Activated CD8-positive, alpha-beta T cell treated with anti-CD3 and anti-CD28 coated beads for 36 hours (primary cell): Measurements from ENCODE around the gene IFITM5. TPM values are rescaled to one million over a fixed set of nuclear protein-coding genes. Genes with fewer than 3 reads are reported as not detected.
"Not testable (repeated sequence)": the region's sequence is repeated elsewhere in the genome, so short reads cannot be mapped to it uniquely, and the experiment has no call there.

Experiments
- ATAC-seq: fragments of 200-7000 bp; cut with Tn5 transposase; one replicate; pipeline ENCODE4 v1.10.0; 2021; ENCODE audit warnings: mild to moderate bottlenecking, moderate library complexity
- CTCF ChIA-PET: fragments of 350-600 bp; sonication (Branson Sonifier 250); formaldehyde crosslinking; loops from one replicate; lab custom pipeline; 2021; ENCODE audit warnings: antibody characterized with exemption; lab: Charles Lee
- POLR2A ChIA-PET: fragments of 350-600 bp; sonication (Branson Sonifier 250); formaldehyde crosslinking; loops from one replicate; lab custom pipeline; 2021; ENCODE audit warnings: antibody characterized with exemption; lab: Charles Lee
- DNase-seq: peaks from one replicate; pipeline ENCODE4 v3.0.0-alpha.2; 2020
- H3K27ac Mint-ChIP-seq: one replicate; pipeline ENCODE4 v1.8.0; 2021; ENCODE audit warnings: mild to moderate bottlenecking, mixed read lengths
- H3K27me3 Mint-ChIP-seq: one replicate; pipeline ENCODE4 v1.8.0; 2021; ENCODE audit warnings: mixed read lengths
- H3K36me3 Mint-ChIP-seq: one replicate; pipeline ENCODE4 v1.8.0; 2021; ENCODE audit warnings: low read depth, mixed read lengths
- H3K4me1 Mint-ChIP-seq: one replicate; pipeline ENCODE4 v1.8.0; 2021; ENCODE audit warnings: low read depth, mixed read lengths
- H3K4me3 Mint-ChIP-seq: one replicate; pipeline ENCODE4 v1.8.0; 2021; ENCODE audit warnings: mild to moderate bottlenecking, moderate library complexity, mixed read lengths
- H3K9me3 Mint-ChIP-seq: one replicate; pipeline ENCODE4 v1.8.0; 2021; ENCODE audit warnings: mixed read lengths
- CTCF ChIP-seq: fragments of 200-600 bp; IDR thresholded peaks from one replicate; pipeline ENCODE4 v1.8.0; 2022; ENCODE audit warnings: antibody characterized with exemption, mild to moderate bottlenecking
- intact Hi-C: fragments of 100-400 bp; cut with micrococcal nuclease; formaldehyde crosslinking; loops from one replicate; pipeline ENCODE4 v1.10.0; 2022
- total RNA-seq, 2 experiments: library from RNA; stranded (reverse); gene quantifications; one replicate each; pipeline ENCODE4 v1.2.3, GENCODE V29; 2021

IFITM5 gene
- total RNA-seq, 2 experiments from 2014 or later, result not detected

- TF ChIP-seq CTCF, result no peak
- no peaks in the 10 kb centered on the region for H3K27me3 Mint-ChIP-seq
- CTCF ChIA-PET, result interaction anchor here (1.0 to 2.8 kb wide), 2 partner anchors 17 to 23 kb away, joined by 4 to 15 read pairs; no protein-coding TSS in a partner anchor
- DNase-seq (peak; percentile 41), ATAC-seq (no peak)
- H3K4me1 Mint-ChIP-seq, result peaks cover 65% of the 10 kb centered on the region
- peak overlapping the region; percentile 28 for H3K4me3 Mint-ChIP-seq
- H3K27ac Mint-ChIP-seq, result peak overlapping the region; percentile 68
- POLR2A ChIA-PET, result interaction anchor here (1.0 to 4.0 kb wide), 5 partner anchors 9 to 48 kb away, joined by 3 to 23 read pairs (median 4); partner anchors contain the start of gene PGGHG
- intact Hi-C loops, result no loop called here
- H3K9me3 Mint-ChIP-seq, result peaks cover 3% of the 10 kb centered on the region
- peaks cover 3% of the 10 kb centered on the region for H3K36me3 Mint-ChIP-seq
Measured at GRCh38 chr11:331358-332060, 32.2 kb upstream of the IFITM5 start.

- no peak for ATAC-seq
- no peak for TF ChIP-seq CTCF
- peaks cover 65% of the 10 kb centered on the region for H3K4me1 Mint-ChIP-seq
- ChIA-PET CTCF (interaction anchor here (0.9 to 2.8 kb wide), 8 partner anchors 9 to 58 kb away, joined by 3 to 15 read pairs (median 4); no protein-coding TSS in a partner anchor), POLR2A (interaction anchor here (1.0 to 5.8 kb wide), 9 partner anchors 9 to 47 kb away, joined by 3 to 30 read pairs (median 8); partner anchors contain the start of genes IFITM3 and PGGHG)
- intact Hi-C loops, result no loop called here
- peak overlapping the region; percentile 28 for H3K4me3 Mint-ChIP-seq
- H3K27ac Mint-ChIP-seq, result peak overlapping the region; percentile 68
- no peaks in the 10 kb centered on the region for H3K27me3 Mint-ChIP-seq
- peaks cover 3% of the 10 kb centered on the region for H3K9me3 Mint-ChIP-seq
- DNase-seq, result peak; percentile 75
- H3K36me3 Mint-ChIP-seq, result peaks cover 3% of the 10 kb centered on the region
Measured at GRCh38 chr11:330694-331357, 31.5 kb upstream of the IFITM5 start.

GRCh38 chr11:330307-330693 lies 31.0 kb upstream of the IFITM5 start:
- ATAC-seq, result no peak
- H3K4me1 Mint-ChIP-seq, result peaks cover 63% of the 10 kb centered on the region
- intact Hi-C loops, result no loop called here

GRCh38 chr11:329886-330253 lies 30.5 kb upstream of the IFITM5 start:
- CTCF ChIA-PET, result interaction anchor here (0.9 to 2.8 kb wide), 8 partner anchors 10 to 57 kb away, joined by 3 to 15 read pairs (median 5); no protein-coding TSS in a partner anchor
- H3K36me3 Mint-ChIP-seq, result peaks cover 3% of the 10 kb centered on the region
- peaks cover 65% of the 10 kb centered on the region for H3K4me1 Mint-ChIP-seq
- no peaks in the 10 kb centered on the region for H3K27me3 Mint-ChIP-seq
- TF ChIP-seq CTCF, result no peak
- ATAC-seq (no peak), DNase-seq (peak; percentile 17)
- H3K4me3 Mint-ChIP-seq, result peak overlapping the region; percentile 70
- intact Hi-C loops, result no loop called here
- POLR2A ChIA-PET, result interaction anchor here (1.1 to 5.8 kb wide), 8 partner anchors 10 to 86 kb away, joined by 3 to 30 read pairs (median 10); partner anchors contain the start of gene IFITM3
- peaks cover 3% of the 10 kb centered on the region for H3K9me3 Mint-ChIP-seq
- peak overlapping the region; percentile 75 for H3K27ac Mint-ChIP-seq

More at GRCh38 chr11:330307-330693, 31.0 kb upstream of the IFITM5 start:
- peak; percentile 13 for DNase-seq
- H3K27ac Mint-ChIP-seq, result peak overlapping the region; percentile 75
- TF ChIP-seq CTCF, result no peak
- ChIA-PET POLR2A (interaction anchor here (1.0 to 5.8 kb wide), 10 partner anchors 10 to 86 kb away, joined by 3 to 30 read pairs (median 6); partner anchors contain the start of genes IFITM3 and PGGHG), CTCF (interaction anchor here (0.9 to 2.8 kb wide), 9 partner anchors 9 to 58 kb away, joined by 3 to 15 read pairs (median 5); no protein-coding TSS in a partner anchor)
- no peaks in the 10 kb centered on the region for H3K27me3 Mint-ChIP-seq
- H3K4me3 Mint-ChIP-seq, result peak overlapping the region; percentile 70
- H3K9me3 Mint-ChIP-seq, result peaks cover 3% of the 10 kb centered on the region
- H3K36me3 Mint-ChIP-seq, result peaks cover 3% of the 10 kb centered on the region

GRCh38 chr11:328516-329100 lies 29.3 kb upstream of the IFITM5 start:
- peaks cover 75% of the 10 kb centered on the region for H3K4me1 Mint-ChIP-seq
- H3K9me3 Mint-ChIP-seq, H3K27me3 Mint-ChIP-seq, intact Hi-C loops, DNase-seq, H3K36me3 Mint-ChIP-seq, ATAC-seq: not testable (repeated sequence)
- ChIA-PET POLR2A (interaction anchor here (1.7 to 5.8 kb wide), 6 partner anchors 8 to 27 kb away, joined by 8 to 41 read pairs (median 20); partner anchors contain the start of gene IFITM3), CTCF (interaction anchor here (1.3 to 2.8 kb wide), 5 partner anchors 11 to 26 kb away, joined by 5 to 15 read pairs (median 5); no protein-coding TSS in a partner anchor)
- H3K27ac Mint-ChIP-seq, result peak overlapping the region; percentile 89
- peak overlapping the region; percentile 70 for H3K4me3 Mint-ChIP-seq
